HepG2 (cell line): ENCODE measurements around the gene TGFBI. TPM values are rescaled to one million over a fixed set of nuclear protein-coding genes. Genes with fewer than 3 reads are reported as not detected.

Experiments used
- BORCS8-MEF2B ChIP-seq: sonication (generic); formaldehyde crosslinking; IDR thresholded peaks from 2 replicates; pipeline ENCODE4 v1.8.0; 2022; ENCODE audit warnings: mild to moderate bottlenecking, missing genetic modification reagents
- ETV5 ChIP-seq: IDR thresholded peaks from 2 replicates; pipeline ENCODE4 v1.6.1; 2018; ENCODE audit warnings: missing biosample characterization, missing genetic modification reagents, inconsistent platforms, borderline replicate concordance
- FIP1L1 ChIP-seq: fragments of 200-400 bp; formaldehyde crosslinking; IDR thresholded peaks from 2 replicates; pipeline ENCODE4 v1.6.1; 2018; ENCODE audit warnings: low read depth, mild to moderate bottlenecking, low read length, moderate library complexity, borderline replicate concordance; ENCODE audit not compliant: insufficient read depth
- FOXA1 ChIP-seq, 2 experiments: fragments of 450-650 bp in 1 of 2; sonication (generic) in 1 of 2; formaldehyde crosslinking in 1 of 2; IDR thresholded peaks; 2 replicates each; pipeline versions ENCODE4 v1.4.0 to v1.6.1; 2016 to 2020; ENCODE audit warnings: missing genetic modification reagents in 1 of 2
- FOXK1 ChIP-seq: sonication (generic); formaldehyde crosslinking; IDR thresholded peaks from 2 replicates; pipeline ENCODE4 v1.4.0; 2020; ENCODE audit warnings: low read depth, missing genetic modification reagents, borderline replicate concordance
- HOXA5 ChIP-seq: sonication (generic); formaldehyde crosslinking; IDR thresholded peaks from 2 replicates; pipeline ENCODE4 v1.4.0; 2020; ENCODE audit warnings: missing genetic modification reagents
- MLLT10 ChIP-seq: sonication (generic); formaldehyde crosslinking; IDR thresholded peaks from 2 replicates; pipeline ENCODE4 v1.4.0; 2020; ENCODE audit warnings: missing genetic modification reagents
- PRMT3 ChIP-seq: sonication (generic); formaldehyde crosslinking; IDR thresholded peaks from 2 replicates; pipeline ENCODE4 v1.8.1; 2022; ENCODE audit warnings: low read depth, mild to moderate bottlenecking, moderate library complexity, missing genetic modification reagents, borderline replicate concordance
- ZBTB25 ChIP-seq: IDR thresholded peaks from 2 replicates; pipeline ENCODE4 v1.6.1; 2018; ENCODE audit warnings: missing genetic modification reagents
- ZFP90 ChIP-seq: sonication (generic); formaldehyde crosslinking; IDR thresholded peaks from 2 replicates; pipeline ENCODE4 v1.8.0; 2022; ENCODE audit warnings: missing genetic modification reagents, mild to moderate bottlenecking, inconsistent platforms, borderline replicate concordance
- ZNF281 ChIP-seq: sonication (generic); formaldehyde crosslinking; IDR thresholded peaks from 2 replicates; pipeline ENCODE4 v1.4.0; 2020; ENCODE audit warnings: missing genetic modification reagents, borderline replicate concordance
- ZNF33B ChIP-seq: sonication (generic); formaldehyde crosslinking; IDR thresholded peaks from 2 replicates; pipeline ENCODE4 v1.5.1; 2020; ENCODE audit warnings: mild to moderate bottlenecking, missing genetic modification reagents
- ZNF563 ChIP-seq: sonication (generic); formaldehyde crosslinking; IDR thresholded peaks from 2 replicates; pipeline ENCODE4 v1.8.0; 2022; ENCODE audit warnings: mild to moderate bottlenecking, moderate library complexity, missing genetic modification reagents
- ZNF713 ChIP-seq: sonication (generic); formaldehyde crosslinking; IDR thresholded peaks from 2 replicates; pipeline ENCODE4 v1.4.0; 2020; ENCODE audit warnings: mild to moderate bottlenecking, missing genetic modification reagents
- ZNF781 ChIP-seq: sonication (generic); formaldehyde crosslinking; IDR thresholded peaks from 2 replicates; pipeline ENCODE4 v1.5.1; 2020; ENCODE audit warnings: borderline replicate concordance, mild to moderate bottlenecking, missing genetic modification reagents; ENCODE audit errors: not compliant biosample characterization
- polyA plus RNA-seq, 8 experiments: library from polyadenylated mRNA; depleted of rRNA in 3 of 8; stranded (reverse) in 7 of 8; unstranded in 1 of 8; fragments of >200 nt; fragmentation: Illumina TruSeq in 4 of 8; extraction: Trizol in 4 of 8; gene quantifications; 2 replicates each; pipeline versions ENCODE4 v1.2.1 to v1.2.3, GENCODE V29; 2011 to 2016; ENCODE audit warnings: low read depth in 4 of 8, missing spikeins in 1 of 8, mixed read lengths in 1 of 8; ENCODE audit not compliant: insufficient read depth in 1 of 8
- total RNA-seq, 5 experiments: library from RNA; depleted of rRNA; stranded (reverse); fragments of >200 nt; fragmentation: Illumina TruSeq; extraction: Trizol; gene quantifications; 2 replicates each; pipeline ENCODE4 v1.2.3, GENCODE V29; 2016; ENCODE audit warnings: low read depth in 1 of 5
- TF ChIP-seq, protein P1 (sequence below): sonication (generic); formaldehyde crosslinking; IDR thresholded peaks from 2 replicates; pipeline ENCODE4 v1.5.0; 2020; ENCODE audit warnings: mild to moderate bottlenecking, missing genetic modification reagents
- TF ChIP-seq, protein P2 (sequence below): sonication (generic); formaldehyde crosslinking; IDR thresholded peaks from 2 replicates; pipeline ENCODE4 v1.5.0; 2020; ENCODE audit warnings: mild to moderate bottlenecking, missing genetic modification reagents
- TF ChIP-seq, protein P3 (sequence below): sonication (generic); formaldehyde crosslinking; conservative IDR thresholded peaks from 2 replicates; pipeline ENCODE4 v1.4.0; 2020; ENCODE audit warnings: missing genetic modification reagents

The TGFBI gene
- total and polyA plus RNA-seq, 2 of the 13 experiments (the other 11 are each of a cell fraction or from before 2014, with no cell fraction given): 275 to 457 TPM

DNA sequence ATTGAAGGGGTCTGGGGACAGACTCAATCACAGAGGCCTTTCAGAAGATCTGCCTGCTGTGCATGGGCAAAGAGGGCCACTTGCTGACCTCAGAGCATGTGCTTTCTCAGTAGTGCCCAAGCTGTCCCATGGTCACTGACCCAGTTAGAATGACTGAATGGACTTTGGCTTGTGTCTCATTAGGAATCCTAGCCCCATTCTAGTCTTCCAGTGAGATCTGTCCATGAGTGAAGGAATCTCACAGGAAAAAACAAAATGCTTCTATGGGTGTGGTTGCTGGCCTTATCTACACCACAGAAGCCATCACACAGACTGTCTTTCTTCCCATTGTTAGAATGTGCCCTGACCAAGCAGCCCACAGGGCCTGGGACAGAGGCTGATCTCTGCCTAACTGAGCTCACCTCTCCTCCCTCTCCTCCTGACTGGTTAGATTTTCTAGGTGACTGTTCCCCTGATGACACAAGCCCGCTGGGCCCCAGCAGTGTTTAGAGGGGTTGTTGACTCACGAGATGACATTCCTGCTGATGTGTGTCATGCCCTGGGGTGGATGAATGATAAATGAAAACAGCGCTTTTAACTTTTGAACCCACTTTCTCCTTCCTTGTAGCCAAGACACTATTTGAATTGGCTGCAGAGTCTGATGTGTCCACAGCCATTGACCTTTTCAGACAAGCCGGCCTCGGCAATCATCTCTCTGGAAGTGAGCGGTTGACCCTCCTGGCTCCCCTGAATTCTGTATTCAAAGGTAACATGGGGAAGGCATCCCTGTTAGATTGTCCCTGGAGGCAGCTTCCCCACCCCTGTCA is 24.8 kb downstream of the TGFBI start (continued):
- peak; percentile 87; the same call in 1 of the 2 replicates for TF ChIP-seq ZBTB25 (CRISPR knock-in tag)
- TF ChIP-seq ZNF33B (CRISPR knock-in tag): peak; percentile 59; the same call in 1 of the 2 replicates
- TF ChIP-seq HOXA5 (CRISPR knock-in tag): peak; percentile 93
- no peak for TF ChIP-seq MLLT10 (CRISPR knock-in tag)
- peak; percentile 98 for TF ChIP-seq FOXK1 (CRISPR knock-in tag)
- no peak for TF ChIP-seq BORCS8-MEF2B (CRISPR knock-in tag)
- TF ChIP-seq ZFP90 (CRISPR knock-in tag): peak; percentile 69; the same call in 1 of the 2 replicates
- no peak for TF ChIP-seq FIP1L1
- peak; percentile 83; the same call in 1 of the 2 replicates for TF ChIP-seq ETV5 (CRISPR knock-in tag)
- TF ChIP-seq ZNF781 (CRISPR knock-in tag): peak; percentile 23
- no peak; the same call in 1 of the 2 replicates for TF ChIP-seq ZNF563 (CRISPR knock-in tag)
- peak; percentile 78; the same call in 1 of the 2 replicates for TF ChIP-seq ZNF713 (CRISPR knock-in tag)
- no peak for TF ChIP-seq PRMT3
- TF ChIP-seq, protein P1, sequence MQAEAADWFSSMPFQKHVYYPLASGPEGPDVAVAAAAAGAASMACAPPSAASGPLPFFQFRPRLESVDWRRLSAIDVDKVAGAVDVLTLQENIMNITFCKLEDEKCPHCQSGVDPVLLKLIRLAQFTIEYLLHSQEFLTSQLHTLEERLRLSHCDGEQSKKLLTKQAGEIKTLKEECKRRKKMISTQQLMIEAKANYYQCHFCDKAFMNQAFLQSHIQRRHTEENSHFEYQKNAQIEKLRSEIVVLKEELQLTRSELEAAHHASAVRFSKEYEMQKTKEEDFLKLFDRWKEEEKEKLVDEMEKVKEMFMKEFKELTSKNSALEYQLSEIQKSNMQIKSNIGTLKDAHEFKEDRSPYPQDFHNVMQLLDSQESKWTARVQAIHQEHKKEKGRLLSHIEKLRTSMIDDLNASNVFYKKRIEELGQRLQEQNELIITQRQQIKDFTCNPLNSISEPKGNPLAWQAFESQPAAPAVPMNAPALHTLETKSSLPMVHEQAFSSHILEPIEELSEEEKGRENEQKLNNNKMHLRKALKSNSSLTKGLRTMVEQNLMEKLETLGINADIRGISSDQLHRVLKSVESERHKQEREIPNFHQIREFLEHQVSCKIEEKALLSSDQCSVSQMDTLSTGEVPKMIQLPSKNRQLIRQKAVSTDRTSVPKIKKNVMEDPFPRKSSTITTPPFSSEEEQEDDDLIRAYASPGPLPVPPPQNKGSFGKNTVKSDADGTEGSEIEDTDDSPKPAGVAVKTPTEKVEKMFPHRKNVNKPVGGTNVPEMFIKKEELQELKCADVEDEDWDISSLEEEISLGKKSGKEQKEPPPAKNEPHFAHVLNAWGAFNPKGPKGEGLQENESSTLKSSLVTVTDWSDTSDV: no peak
- TF ChIP-seq FOXA1 (IDR thresholded peaks at IDR 0.05): peak; percentile 94
- TF ChIP-seq FOXA1 (CRISPR knock-in tag; IDR thresholded peaks at IDR 0.05): peak; percentile 99
- peak; percentile 59; the same call in 1 of the 2 replicates for TF ChIP-seq ZNF281 (CRISPR knock-in tag)
- TF ChIP-seq, protein P2, sequence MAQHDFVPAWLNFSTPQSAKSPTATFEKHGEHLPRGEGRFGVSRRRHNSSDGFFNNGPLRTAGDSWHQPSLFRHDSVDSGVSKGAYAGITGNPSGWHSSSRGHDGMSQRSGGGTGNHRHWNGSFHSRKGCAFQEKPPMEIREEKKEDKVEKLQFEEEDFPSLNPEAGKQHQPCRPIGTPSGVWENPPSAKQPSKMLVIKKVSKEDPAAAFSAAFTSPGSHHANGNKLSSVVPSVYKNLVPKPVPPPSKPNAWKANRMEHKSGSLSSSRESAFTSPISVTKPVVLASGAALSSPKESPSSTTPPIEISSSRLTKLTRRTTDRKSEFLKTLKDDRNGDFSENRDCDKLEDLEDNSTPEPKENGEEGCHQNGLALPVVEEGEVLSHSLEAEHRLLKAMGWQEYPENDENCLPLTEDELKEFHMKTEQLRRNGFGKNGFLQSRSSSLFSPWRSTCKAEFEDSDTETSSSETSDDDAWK (CRISPR knock-in tag): no peak
- TF ChIP-seq, protein P3, sequence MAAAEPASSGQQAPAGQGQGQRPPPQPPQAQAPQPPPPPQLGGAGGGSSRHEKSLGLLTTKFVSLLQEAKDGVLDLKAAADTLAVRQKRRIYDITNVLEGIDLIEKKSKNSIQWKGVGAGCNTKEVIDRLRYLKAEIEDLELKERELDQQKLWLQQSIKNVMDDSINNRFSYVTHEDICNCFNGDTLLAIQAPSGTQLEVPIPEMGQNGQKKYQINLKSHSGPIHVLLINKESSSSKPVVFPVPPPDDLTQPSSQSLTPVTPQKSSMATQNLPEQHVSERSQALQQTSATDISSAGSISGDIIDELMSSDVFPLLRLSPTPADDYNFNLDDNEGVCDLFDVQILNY (CRISPR knock-in tag): no peak
